Skin of body (tissue), 2 donors: Measurements from ENCODE around the gene TCF4. TPM values are rescaled to one million over a fixed set of nuclear protein-coding genes. Genes with fewer than 3 reads are reported as not detected.

ENCODE experiments used
- DNase-seq: peaks from one replicate; lab custom pipeline; 2025; lab: John Stamatoyannopoulos, UW
- total RNA-seq: library from RNA; depleted of rRNA; stranded (reverse); fragments of >200 nt; gene quantifications from one replicate; pipeline ENCODE4 v1.2.3, GENCODE V29; 2014

The TCF4 gene
- total RNA-seq, 1 donor from 2014 or later = 356 TPM

GRCh38 chr18:55444536-55444935 is 143.5 kb downstream of the TCF4 start:
- no peak for DNase-seq

- DNase-seq = no peak
Observed at GRCh38 chr18:55443776-55444175, 144.2 kb downstream of the TCF4 start.

DNA sequence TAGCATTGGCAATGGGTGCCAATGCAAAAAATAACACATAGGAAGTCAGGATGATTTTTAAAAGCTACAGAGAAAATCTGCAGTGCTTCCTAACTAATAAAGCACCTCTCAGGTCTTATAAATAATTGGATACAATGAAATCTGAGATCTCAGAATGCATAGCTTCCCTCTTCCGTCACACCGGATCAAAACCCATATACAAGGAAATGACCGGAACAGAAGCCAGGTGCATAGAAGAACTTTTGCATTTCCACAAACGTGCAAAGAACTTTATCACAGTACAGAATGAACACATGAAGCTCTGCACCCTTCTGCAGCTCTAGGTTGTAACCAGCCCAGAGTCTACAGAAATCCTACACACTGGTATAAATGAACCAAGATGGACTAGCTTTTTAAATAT is 145.4 kb downstream of the TCF4 start:
- no peak for DNase-seq

DNA sequence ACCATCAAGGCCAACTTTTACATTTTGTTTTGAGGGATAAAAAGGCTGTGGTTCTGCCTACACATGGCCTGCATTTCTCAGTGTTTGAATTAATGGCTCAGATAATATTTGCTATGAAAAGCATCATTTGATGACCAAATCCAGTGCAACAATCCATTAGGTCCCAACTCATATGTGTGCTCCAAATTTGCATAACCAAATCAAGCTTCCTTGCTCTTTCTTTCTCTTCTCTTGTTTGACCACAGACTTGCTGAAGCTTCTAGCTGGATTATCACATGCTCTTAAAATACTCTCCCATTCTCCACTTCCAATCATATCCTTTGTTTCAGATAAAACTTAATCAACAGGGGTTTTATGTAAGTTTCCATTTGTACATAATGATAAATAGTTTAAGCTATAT is 147.0 kb downstream of the TCF4 start:
- DNase-seq = no peak

GRCh38 chr18:55439056-55439455 is 148.9 kb downstream of the TCF4 start:
- no peak for DNase-seq

DNA sequence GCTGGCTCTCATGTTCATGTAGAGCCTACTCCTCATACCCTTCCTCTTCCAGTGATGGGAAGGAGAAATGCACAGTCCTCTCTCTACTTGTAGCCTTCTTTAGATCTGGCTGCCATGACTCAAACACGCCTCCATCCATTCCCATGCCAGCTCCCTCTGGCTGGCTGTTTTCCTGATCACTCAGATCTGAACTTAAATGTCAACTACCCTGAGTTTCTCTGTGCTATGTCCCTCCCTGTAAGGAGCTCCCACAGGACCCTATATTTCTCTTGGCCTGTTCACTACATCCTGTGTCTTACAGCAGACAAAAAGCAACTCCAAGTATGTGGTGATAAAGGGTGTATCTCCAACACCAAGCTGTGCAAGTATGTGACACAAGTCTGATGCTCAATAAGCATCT is 152.4 kb downstream of the TCF4 start:
- no peak for DNase-seq

DNA sequence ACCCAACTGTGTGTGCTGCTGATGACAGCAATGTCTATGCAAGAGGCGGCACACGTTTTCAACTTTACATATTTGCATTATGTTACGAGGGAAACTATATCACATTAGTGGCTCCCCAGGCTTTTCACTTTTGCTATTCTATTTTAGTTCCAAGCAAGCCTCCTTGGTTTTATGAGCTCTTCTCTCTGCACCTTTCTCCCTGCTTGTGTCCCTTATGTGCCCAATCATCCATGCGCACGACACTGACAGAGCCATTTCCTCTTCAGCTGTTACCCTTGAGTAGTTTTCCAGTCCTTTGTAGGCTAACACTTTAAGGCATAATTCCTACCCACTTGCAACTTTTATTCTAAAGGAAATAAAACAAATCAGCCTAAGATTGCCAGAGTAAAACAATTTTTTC is 154.3 kb downstream of the TCF4 start:
- no peak for DNase-seq

DNA sequence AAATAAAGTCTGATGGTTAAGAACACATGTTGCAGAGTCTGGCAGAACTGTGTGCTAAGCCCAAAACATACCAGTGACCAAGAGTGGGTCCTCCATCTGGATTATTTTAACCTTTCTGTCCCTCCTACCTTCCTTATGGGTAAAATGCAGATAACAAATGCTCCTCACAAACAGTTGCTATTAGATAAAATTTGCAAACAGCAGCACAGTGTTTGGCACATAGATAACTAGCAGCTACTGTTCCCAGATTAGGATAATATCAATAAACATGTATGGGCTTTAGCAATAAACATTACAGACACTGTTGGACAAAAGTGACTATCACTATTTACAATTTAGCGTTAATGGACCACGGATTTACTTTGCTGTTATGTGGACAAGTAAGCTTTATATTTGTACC is 154.9 kb downstream of the TCF4 start:
- DNase-seq = no peak

DNA sequence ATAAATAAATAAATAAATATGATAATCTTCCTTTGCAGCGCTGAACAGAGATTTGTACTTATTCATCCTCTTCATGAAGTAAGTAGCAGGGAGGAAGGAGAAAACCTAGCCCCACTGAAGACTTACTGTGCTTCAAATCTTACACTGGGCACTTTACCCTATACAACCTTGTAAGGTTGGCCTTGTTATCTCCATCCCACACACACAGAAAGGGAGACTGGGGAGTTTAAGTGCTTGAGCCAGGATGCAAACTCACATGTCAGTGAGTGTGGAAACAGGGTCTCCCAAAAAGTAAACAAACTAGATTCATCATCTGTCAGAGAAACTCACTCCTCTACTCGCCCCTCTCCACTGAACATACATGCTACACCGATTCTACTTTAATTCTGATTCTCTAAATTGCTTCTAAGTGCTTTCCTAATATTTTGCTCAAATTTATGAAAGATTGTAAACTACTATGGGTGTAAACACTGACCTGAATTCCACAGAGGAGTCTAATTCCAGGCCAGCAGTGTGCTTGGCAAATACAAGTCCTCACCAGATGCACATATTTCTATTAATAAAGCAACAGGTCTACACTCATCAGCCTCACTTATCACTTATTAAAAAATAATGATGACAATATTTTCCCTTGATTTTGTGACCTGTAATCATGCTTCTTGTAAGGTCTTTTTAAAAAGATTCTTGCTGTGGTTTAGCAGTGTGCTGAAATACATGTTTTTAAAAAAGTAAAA is 155.5 kb downstream of the TCF4 start:
- no peak for DNase-seq

DNA sequence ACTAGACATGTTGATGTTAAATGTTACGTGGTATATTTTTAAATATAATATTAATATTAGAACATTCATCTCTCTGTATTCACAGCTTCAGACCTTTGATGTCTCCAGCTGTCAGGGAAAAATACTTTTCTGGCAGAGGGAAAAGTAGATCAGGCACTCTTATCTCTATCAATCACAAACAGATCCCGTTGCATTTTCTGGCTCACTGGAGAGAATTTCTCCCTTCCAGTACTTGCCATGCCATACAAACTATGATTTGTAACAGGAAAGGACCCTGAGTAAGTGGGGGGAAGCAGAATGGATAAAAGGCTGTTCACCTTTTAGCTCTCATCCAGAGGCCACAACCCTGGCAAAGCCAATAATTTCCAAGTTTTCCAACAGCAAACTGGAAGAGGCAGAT is 158.0 kb downstream of the TCF4 start:
- DNase-seq = no peak

- DNase-seq = no peak
Observed at GRCh38 chr18:55427951-55428350, 160.0 kb downstream of the TCF4 start.

DNA sequence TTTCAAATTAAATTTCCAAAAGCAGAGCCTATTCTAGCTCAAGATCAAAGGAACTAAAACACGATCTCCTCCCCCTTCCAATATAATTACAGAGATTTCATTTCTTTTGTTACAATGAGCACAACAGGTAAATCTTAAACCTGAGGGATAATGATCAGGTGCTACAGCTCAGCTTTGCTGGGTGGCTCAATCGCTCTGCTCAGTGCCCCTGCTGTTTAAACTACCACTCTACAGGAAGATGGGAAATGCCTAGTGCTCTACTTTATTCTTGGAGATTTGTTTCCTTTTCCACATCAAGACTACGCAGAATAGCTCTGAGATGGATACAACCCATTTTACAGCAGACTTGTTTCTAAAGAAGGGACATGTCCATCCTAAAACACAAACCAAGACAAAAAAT is 162.3 kb downstream of the TCF4 start:
- no peak for DNase-seq

- peak; percentile 97 for DNase-seq
Observed at GRCh38 chr18:55422456-55423180, 165.4 kb downstream of the TCF4 start.

DNA sequence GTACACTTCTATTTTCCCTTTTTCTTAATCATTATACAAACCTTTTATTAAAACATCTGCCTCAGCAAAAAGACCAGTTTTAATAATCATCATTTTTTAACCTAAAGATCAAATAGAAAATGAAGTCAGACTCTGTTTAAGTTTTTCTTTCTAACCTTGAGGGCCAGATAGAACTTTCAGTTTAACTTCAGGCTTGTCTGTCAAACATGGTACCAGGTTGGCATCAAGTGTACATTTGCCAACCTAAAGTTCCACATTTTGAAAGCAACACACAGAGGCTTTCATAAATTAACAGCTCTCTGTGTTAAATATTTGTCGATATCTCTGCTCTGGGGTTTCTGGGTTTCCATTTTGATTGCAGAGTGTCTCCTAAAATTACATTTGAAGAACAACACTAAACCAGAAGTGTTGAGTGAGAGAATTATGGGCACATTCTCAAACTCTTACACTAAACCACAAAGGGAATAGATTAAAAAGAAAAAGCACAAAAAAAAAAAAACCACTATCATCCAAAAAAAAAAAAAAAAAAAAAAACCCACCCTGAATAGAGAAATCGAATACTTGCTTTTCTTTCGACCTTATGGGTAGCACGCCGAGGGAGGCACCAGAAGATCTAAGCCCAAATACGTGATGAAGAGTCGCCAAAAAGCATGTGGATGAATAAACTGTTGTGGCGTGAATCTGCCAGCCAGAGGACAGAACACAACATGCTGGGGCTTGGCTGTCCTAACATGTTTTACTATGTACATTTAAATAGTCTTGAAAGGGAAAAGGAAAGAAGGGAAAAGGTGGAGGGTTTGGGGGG is 166.2 kb downstream of the TCF4 start:
- peak; percentile 90 for DNase-seq

- no peak for DNase-seq
Observed at GRCh38 chr18:55421308-55421614, 166.7 kb downstream of the TCF4 start.

GRCh38 chr18:55420665-55421307 is 167.2 kb downstream of the TCF4 start:
- no peak for DNase-seq

- peak; percentile 58 for DNase-seq
Observed at GRCh38 chr18:55419947-55420664, 167.9 kb downstream of the TCF4 start.

DNA sequence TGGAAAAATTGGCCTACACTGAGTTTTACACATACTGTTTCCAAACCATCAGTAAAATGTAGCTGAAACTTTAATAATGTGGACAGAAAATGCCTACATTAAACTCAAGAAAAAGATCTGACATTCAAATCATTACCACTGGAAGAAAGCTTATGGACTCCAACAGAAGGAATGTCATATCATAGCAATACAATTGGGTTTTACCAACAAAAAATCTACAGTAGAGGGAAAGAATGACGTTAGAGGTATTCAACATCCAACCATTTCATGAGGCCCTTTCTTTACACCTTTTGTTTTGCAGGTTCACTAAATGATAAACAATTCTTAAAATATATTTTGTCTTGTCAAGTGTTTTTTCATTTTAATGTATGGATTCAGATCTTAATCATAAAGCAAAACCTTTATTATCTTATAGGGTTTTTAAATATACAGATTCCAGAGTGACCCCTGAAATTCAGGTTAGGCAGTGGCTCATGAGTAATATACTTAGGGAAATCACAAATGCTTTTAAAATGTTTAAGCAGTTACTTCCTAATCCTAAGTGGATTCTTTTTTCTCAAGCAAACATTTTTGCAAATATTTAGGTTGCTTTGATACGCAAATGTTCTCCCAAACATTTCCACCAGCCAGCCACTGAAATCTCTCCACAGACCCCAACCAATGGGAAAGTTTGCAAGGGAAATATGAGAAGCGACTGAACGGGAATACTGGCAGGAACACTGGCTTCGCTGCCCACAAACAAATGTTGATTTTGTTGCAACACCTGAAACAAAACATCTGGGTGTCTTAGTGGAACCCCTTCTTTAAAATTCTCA is 168.7 kb downstream of the TCF4 start:
- peak; percentile 58 for DNase-seq

GRCh38 chr18:55418439-55418838 is 169.6 kb downstream of the TCF4 start:
- no peak for DNase-seq

DNA sequence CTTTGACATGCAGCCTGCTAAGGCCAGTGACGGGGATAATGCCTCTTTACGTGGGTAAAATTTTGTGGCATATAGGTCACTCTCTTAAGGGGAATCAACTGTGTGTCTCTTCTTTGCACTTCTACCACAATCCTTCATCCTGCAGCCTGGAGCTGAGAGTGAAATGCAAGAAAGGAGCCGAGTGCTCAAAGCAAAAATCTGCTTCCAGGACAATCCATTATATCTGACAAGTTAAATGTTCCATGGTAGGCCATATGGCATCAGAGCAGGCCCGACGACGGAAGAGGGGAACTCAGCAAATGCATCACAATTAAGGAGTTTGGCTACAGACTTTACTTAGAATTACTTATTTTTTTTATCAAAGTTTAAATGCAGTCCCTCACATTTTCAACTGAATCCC is 171.2 kb downstream of the TCF4 start:
- no peak for DNase-seq
